NCI-H69 (cell line): ENCODE data around the gene PIKFYVE.
A peak's percentile ranks its signal among the peaks of the same experiment; 100 is the strongest.
"Not testable (repeated sequence)": the region's sequence is repeated elsewhere in the genome, so short reads cannot be mapped to it uniquely, and the experiment has no call there.

Source experiments
- DNase-seq: peaks from one replicate; lab custom pipeline; 2025; lab: John Stamatoyannopoulos, UW

PIKFYVE gene

GRCh38 chr2:208265801-208266552 lies at the start of gene PIKFYVE:
Gene PIKFYVE, plus strand, starts transcription at chr2:208266255. Its CDS starts 5,265 bp downstream, at chr2:208271520.
- DNase-seq = peak; percentile 96

DNA sequence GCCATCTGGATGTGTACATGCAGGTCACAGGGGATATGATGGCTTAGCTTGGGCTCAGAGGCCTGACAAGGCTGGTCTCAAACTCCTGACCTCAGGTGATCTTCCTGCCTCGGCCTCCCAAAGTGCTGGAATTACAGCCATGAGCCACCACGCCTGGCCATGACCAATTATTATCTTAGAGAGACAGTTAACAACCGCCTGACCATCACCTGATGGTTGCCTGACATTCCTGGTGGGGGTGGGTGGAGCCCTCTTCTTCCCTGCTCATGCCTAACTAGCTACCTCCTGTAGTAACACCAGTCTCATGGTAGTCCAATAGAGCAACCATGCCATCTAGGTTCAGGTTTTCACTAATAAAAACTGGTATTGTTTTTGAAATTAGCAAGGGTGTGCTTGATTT lies 44.2 kb upstream of the PIKFYVE start:
- not testable (repeated sequence) for DNase-seq

GRCh38 chr2:208222351-208222750 lies 43.7 kb upstream of the PIKFYVE start:
- no peak for DNase-seq

- DNase-seq = no peak
These were observed 41.3 kb upstream of the PIKFYVE start for GRCh38 chr2:208224802-208225201.

DNA sequence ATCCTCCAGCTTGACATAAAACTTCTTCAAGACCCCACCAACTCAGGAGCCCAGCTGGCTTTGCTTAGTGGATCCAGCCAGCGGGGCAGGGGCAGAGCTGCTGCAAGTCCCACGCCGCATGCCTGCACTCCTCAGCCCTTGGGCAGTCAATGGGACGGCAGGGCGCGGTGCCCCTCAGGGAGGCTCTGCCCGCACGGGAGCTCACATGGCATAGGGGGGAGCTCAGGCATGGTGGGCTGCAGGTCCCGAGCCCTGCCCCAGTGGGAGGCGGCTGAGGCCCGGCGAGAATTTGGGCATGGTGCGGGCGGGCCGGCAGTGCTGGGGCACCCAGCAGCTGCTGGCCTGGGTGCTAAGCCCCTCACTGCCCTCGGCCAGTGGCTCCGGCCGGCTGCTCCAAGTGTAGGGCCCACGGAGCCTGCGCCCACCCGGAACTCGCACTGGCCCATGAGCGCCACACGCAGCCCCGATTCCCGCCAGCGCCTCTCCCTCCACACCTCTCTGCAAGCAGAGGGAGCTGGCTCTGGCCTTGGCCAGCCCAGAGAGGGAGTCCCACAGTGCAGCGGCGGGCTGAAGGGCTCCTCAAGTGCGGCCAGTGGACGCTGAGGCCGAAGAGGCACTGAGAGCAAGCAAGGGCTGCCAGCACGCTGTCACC lies 38.3 kb upstream of the PIKFYVE start:
- DNase-seq = no peak

DNA sequence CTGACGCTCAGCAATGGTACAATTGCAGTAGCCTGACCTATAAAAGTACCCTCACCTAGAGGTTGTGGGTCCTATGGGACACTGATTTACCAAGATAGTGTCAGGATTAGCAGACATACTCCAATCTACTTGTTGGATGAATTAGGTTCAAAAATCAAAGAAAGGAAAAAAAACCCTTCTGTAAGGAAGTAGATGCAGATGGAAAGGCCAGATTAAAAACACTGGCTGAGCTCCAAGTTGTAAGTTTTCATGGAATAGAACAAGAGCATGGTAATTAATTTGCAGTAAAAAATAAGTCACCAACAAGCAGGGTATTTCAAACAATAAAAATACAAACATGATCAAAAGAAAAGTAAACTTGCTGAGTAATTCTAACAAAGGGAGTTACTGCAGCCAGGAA lies 37.6 kb upstream of the PIKFYVE start:
- no peak for DNase-seq

- no peak for DNase-seq
These were observed 31.3 kb upstream of the PIKFYVE start for GRCh38 chr2:208234786-208235185.

DNA sequence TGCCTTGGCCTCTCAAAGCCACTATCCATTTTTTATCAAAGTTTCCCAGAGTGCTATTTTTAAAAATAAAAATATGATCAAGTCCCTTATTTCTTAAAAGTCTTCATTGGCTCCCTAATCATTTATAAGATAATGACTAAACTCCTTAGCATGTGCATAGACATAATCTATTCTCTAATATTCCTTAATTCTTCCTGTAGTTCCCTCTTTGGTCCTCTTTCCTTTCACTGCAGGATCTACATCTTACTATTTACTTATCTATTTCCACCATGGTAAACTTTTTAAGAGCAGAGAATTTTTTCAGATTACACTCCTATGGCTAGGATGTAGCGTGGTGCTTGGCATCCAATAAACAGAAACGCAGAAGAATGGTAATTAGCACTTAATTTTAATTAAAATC lies 30.2 kb upstream of the PIKFYVE start:
- no peak for DNase-seq

- no peak for DNase-seq
These were observed 26.1 kb upstream of the PIKFYVE start for GRCh38 chr2:208239770-208240493.

DNA sequence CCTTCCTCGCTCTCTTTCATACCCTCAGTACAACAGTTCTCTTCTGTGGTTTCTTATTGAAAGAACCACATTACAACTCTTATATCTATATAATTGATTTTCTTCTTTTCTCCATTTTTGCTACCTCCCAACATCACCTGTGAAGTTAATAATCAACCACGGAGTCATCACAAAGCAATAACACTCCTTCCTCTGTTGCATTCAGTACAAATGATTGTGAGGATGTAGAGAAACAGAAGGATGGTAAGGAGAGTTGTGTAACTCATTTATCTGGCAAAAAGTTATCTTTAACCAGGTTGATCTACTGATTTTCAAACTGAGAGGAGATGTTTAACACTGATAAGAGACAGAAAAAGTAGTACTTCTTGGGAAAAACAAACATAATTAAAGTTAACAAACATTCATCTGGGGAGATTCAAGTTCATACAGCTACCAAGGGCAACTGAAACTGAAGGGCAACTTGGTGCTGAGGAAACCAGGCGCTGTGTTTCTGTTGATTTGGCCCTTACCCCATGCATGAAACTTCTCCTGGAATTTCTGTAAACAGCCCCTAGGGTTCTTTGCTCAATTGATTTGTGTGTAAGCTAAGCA lies 25.3 kb upstream of the PIKFYVE start:
- DNase-seq = no peak

- DNase-seq = no peak
These were observed 21.6 kb upstream of the PIKFYVE start for GRCh38 chr2:208244422-208244821.

GRCh38 chr2:208245746-208246145 lies 20.3 kb upstream of the PIKFYVE start:
- no peak for DNase-seq

DNA sequence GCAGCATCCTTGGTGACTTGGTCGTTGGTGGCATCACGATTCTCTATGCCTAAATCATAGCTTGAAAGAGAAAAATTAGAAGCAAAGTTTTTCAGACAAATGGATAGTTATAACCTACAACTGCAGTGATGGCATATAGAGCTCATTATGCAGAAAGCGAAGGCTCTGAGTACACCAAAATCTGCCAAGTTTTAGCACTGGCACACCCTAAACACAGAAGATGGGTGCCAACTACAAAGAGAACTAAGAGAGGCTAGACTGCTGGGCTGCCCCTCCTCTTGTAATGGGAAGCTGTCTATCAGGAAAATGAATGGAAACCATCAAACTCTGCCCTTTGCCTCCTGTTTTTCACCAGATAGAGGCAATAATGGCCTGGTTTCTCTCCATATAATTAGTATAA lies 17.5 kb upstream of the PIKFYVE start:
- DNase-seq = no peak

DNA sequence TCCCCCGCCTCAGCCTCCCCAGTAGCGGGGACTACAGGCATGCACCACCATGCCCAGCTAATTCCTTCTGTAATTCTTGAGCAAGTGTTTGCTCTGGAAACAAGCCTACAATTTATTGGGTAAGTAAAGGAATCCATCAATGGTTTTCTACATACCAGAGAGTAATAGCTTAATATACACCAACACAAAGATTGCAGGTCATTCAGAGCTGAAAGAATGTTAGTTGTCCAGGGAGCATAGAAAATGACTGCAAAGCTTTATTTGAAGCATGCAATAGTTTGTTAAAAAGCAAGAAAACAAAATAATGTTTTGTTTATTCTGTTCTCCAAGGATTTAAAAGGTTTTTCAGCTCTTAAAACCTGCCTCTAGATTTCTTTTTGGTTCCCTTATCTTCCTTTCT lies 16.8 kb upstream of the PIKFYVE start:
- DNase-seq = no peak

DNA sequence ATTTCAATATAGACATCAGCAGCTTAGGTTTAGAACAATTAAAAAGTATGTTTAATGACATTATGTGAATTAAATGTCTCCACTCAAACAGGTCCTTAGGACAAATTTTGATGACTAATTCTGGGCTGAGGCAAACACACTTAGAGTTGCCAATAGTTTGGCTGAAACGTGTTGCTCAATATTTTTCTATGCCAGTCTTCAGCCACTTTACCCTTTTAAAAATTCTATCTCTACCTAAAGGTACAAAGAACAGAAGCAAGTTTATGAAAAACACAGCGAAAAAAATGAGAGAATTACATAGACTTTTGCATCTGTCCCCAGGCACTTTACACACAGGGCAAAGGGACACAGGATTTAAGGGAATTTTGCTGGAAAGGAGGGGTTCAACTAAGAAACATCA lies 15.7 kb upstream of the PIKFYVE start:
- DNase-seq = no peak

GRCh38 chr2:208251098-208251497 lies 15.0 kb upstream of the PIKFYVE start:
- DNase-seq = no peak

GRCh38 chr2:208252716-208253492 lies 13.2 kb upstream of the PIKFYVE start:
- DNase-seq = no peak

GRCh38 chr2:208253600-208254117 lies 12.4 kb upstream of the PIKFYVE start:
- no peak for DNase-seq

DNA sequence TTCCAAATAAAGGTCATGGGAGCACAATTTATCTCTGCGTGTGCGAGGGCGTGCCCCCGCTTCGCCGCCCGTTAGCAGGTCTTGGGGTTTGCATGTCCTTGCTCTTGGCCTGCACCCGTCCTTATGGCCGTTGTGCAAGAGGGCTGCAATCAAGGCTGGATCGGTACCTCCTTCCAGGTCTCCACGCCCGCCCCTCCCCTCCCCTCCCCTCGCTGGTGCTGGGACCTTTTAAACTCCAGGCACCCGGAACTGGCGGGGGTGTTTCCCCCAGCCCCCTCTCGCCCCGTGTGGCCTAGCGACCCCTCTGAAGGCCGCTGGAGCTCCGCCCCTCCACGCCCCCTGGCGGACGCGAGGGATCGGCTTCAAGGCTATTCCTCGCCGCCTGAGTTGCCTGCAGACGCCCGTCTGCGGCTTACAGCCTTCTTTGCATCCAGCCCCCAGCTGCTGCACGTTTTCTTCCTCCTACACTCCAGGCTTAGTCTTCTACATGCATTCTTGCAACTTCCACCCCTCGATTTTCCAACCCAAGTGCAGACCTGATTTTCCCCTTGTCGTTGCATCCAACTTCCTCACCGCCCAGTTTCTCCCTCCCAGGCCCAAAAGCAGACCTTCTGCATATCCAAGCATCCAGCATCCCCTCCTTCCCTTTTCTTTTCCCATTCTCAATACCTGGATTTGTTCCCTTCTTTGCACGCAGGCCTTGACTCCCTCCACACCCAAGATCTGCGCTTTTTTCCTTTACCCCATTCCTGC lies 11.8 kb upstream of the PIKFYVE start:
- DNase-seq = peak; percentile 79

DNA sequence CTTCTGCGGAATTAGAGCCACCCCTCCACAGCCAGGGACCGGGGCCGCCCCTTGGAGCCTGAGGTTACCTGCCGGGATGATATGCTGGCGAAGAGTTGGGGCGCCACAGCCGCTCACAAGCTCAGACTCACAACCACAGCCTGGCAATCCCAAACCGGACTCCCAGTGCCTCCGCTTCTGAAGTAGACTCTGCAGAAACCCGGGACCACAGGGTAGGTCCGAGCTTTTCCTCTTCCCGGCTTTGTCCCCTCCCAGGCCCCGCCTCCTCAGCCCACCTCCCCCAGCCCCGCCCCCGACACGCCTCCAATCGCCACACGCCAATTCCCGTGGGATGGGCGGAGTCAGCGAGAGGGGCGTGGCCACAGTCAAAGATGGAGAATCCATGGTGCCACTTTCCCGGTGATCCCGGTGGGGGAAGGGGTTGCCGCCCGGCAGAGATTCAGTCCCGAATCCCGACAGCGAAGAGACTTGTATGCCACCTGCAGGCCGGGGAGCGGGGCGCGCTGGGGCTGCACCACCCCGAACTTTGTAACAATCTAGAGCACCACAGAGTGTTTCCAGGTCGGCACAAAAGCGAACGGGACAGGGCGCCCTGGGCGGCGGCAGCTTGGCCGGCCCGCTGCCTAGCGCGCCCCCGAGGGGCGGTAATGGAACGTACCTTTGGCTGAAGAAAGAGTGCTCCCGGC lies 11.0 kb upstream of the PIKFYVE start, which contains the start of gene IDH1:
Gene IDH1, minus strand, starts transcription at position 201 of the 686 bp plus-strand sequence. CDS start 3,520 bp downstream, outside the sequence.
- DNase-seq = peak; percentile 93
